SW480 (cell line): ENCODE results near the gene SURF4.
"Not testable (repeated sequence)": the region's sequence is repeated elsewhere in the genome, so short reads cannot be mapped to it uniquely, and the experiment has no call there.

Experiments
- DNase-seq: peaks from one replicate; pipeline ENCODE4 v3.0.0-alpha.2; 2016; ENCODE audit warnings: low spot score

Gene SURF4

GRCh38 chr9:133351908-133352634, 23.8 kb downstream of the SURF4 start:
- peak; percentile 63 for DNase-seq

- no peak for DNase-seq
Measured at GRCh38 chr9:133351526-133351907, 24.3 kb downstream of the SURF4 start.

DNA sequence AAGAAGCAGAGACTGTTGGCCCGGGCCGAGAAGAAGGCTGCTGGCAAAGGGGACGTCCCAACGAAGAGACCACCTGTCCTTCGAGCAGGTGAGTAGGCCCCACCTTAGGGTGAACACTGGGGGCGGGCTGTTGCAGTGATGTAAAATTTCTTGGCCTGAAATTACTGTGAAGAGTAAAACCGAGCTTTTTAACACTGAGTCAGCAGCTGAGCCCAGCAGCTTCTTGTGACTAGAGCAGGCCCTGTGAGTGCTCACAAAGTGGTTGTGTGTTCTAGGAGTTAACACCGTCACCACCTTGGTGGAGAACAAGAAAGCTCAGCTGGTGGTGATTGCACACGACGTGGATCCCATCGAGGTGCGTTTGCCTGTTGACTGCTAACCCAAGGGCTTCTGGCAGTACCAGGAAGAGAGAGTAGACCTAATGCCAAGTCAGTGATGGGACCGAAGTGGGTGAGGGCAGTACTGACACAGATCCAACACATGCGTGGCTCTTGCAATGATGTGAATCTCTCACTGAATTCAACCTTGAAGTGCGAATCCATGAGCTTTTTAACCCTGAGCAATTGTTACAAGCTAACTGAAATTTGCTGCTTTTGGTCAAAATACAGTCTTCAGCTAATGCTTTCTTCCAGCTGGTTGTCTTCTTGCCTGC, 25.8 kb downstream of the SURF4 start:
- no peak for DNase-seq

GRCh38 chr9:133348718-133349573, 26.9 kb downstream of the SURF4 start:
- no peak for DNase-seq

GRCh38 chr9:133347985-133348717, 27.7 kb downstream of the SURF4 start, which contains the start of the genes MED22 and RPL7A:
MED22 (minus strand) TSS chr9:133348131; CDS start chr9:133346662, 1,469 bp downstream.
RPL7A (plus strand) TSS chr9:133348218; CDS start chr9:133348244, 26 bp downstream.
- peak; percentile 96 for DNase-seq

GRCh38 chr9:133347515-133347984, 28.3 kb downstream of the SURF4 start:
- no peak for DNase-seq

DNA sequence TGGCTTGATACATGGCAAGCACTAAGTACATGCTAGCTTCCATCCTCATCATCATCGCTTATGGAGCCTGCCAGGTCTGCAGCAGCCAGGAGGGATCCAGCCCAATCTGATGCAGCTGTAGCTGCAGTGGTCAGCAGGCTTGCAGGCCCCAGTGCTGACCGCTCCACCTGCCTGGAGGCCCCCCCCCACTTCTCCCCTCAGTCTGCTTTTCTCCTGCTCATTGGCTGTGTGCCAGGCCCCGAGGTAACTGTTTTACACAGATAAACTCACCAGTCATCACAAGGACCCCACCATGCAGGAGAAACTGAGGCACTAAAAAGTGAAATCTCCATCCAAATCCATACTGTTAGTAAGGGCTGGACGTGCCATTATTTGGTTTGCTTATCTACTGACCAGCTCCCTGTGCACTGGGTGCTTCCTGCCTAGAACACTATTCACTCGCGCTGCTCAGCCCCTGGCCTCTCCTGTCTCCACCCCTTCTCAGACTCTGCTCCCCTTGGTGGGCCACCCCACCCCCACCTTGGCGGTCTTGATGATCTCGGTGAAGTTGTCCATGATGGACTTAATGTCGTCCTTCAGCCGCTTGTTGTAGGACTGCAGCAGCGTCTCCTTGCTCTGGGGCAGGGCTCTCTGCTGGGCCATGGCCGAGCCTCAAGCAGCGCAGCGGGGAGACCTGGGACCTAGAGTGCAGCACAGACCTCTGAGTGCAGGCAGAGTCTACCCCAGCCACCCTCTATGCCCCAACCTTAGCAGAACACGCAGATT, 29.7 kb downstream of the SURF4 start:
- no peak for DNase-seq

DNA sequence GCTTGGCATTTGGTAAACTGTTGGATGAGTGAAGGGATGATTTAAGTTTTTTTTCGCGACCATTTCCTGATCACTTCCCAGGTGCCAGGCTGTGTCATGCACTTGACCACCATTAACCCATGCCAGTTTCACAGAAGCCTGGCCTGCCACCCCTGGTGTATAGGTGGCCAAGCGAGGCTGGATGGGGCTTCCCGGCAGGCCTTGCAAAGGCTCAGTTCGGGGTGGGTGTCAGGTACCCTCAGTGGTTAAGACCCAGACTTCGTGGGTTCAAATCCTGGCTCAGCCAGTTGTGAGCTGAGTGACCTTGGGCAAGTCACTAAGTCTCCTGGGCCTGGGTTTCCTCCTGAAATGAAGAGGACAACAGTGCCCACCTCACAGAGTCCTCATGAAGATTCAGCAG, 30.3 kb downstream of the SURF4 start:
- no peak for DNase-seq

DNA sequence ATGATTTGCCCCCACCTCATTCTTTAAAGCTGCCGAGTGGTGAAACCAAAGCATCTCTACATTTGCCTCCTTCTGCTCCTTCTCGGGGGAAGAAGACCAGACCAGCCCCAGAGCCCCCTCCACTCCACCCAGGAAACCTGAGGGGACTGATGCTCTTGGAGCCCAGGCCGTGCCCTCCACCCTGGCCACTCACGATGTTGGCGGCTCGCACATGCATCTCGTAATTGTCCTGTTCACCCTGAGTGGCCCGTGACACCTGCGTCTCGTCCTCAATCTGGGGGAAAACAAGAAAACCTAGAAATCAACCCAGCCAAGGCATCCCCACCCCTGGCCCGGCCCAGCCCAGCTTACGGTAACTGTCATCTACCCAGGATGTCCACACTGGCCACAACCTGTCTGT, 30.9 kb downstream of the SURF4 start:
- DNase-seq: no peak

DNA sequence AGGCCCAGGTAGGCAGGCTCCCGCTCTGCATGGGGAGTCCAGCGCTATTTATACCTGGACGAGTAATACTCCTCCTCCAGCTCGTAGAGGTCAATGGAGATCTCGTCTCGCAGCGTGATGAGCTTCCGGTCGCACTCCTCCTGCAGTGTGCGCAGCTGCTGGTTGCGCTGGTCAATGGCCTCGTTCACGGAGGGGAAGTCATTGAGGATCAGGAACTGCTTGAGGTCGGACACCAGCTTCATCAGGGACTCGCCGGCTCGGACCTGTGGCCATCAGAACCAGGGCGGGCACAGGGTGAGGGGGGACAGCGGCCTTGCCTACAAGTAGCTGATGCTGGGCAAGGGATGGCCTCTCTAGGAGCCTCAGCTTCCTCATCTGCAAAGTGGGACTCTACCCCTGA, 31.8 kb downstream of the SURF4 start:
- no peak for DNase-seq

- no peak for DNase-seq
Measured at GRCh38 chr9:133342570-133342969, 33.3 kb downstream of the SURF4 start.

GRCh38 chr9:133342069-133342406, 33.8 kb downstream of the SURF4 start:
- DNase-seq: no peak

DNA sequence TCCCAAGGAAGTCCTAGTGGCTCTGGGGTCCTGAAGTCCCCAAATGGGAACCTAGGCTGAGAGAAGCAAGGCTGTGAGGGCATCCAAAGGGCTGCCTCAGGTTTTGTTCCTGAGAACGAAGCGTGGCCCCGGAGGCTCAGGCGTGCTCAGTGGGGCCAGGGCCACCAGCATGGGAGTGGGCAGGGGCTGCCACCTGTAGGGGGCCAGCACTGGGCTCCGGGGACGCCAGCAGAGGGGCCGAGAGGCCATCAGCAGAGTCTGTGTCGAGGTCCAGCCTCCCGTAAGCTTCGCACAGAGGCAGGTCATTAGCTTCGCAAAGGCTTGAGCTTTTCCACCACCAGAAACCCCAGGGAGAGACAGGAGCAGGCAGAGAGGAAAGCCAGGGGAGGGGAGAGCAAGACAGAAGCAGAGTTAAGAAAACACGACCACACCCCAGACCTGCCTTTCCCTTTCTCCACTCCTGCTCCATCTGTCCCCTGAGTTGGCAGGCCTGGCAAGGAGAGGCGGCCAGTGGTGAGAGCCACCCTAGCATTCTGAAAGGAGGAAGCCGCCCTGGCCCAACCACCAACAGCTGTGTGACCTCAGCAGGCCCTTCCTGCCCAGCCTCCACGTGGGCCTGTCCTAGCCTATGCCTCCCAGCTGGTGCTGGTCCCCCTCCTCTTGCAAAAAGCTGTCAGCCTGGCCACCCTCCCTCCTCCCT, 34.3 kb downstream of the SURF4 start:
- no peak for DNase-seq

GRCh38 chr9:133340916-133341315, 34.9 kb downstream of the SURF4 start:
- no peak for DNase-seq

DNA sequence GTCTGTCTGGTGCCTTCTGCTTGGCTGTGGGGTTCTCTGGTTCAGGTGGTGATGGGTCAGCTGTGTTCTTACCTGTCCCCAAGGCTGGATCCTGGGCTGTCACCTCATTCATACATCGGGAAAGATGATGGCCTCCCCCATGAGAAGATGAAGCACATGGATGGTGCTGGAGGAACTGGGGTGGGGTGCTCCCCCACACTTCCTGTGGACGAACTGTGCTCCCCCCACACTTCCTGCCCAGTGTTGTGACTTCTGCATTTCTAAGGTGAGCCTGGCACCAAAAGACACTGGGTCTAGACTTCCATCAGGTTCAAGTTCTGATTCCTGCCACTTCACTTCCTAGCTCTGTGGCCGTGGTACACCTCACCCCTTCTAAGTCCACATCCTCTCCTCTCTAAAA, 35.6 kb downstream of the SURF4 start:
- DNase-seq: no peak

DNA sequence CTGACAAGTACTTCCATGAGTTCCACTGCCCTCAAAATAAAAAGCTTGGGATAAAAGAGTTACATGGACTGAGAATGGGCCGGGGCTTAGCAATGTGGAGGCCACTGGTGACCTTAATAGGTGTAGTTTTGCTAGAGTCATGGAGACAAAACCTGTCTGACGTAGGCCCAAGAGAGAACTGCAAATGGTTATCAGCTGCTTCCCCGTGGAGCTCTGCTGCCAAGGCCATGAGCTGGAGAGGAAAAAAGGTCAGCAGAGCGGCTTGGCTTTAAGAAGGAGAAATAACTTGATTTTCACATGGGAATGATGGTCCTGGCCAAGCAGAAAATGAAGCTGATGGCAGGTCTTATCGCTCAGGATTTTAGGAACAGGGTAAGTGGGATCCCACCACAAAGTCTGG, 36.2 kb downstream of the SURF4 start:
- no peak for DNase-seq

DNA sequence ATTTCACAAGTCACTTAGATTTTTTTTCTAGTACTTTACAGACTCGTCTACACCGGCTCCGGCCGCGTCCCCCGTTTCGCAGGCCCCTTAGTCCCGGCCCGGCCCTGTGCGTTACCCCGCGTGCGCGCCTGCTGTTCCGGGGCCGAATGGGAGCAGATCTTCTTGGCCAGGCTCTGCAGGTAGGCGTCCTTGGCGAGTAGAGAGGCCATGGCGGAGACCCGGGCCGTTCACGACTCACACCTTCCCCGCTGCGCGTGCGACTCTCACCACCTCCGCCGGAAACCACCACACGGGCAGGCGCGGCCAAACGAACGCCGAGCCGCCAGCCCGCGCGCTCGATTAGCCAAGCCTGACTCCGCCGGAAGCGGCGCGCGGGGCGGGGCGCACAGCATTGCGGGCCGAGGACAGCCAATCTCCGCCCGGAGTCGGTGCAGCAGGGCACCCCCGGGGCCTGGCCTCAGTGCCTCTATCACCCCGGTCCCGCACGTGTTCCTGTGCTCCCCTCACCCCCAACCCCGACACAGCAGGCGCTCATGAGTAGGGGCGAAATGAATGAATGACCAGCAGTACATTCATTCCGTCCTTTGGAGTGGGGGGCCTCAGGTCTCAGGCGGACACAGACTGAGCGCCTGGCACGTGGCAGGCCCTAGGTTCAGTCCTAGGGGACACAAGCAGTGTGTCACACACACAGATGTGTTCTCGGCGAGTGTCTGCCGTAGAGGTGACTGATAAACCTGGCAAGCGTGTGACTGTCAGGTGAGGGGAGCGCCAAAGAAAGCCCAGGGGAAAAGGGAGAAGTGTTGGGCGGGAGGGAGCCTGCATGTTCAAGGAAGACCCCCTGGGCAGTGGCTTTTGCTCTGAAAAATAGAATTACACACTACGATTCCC, 39.7 kb downstream of the SURF4 start, which contains the start of gene SURF6:
Gene SURF6 (minus strand): TSS at position 265 of the 888 bp plus-strand sequence. CDS start 56 bp downstream, at position 209.
- DNase-seq: peak; percentile 90

- not testable (repeated sequence) for DNase-seq
Measured at GRCh38 chr9:133334888-133335287, 41.0 kb downstream of the SURF4 start.

GRCh38 chr9:133334161-133334560, 41.7 kb downstream of the SURF4 start:
- DNase-seq: no peak
